T-helper 2 cell treated with Interferon-gamma antibody and Interleukin-4, amounts not matched to agents 100 ng/mL and 5 ng/mL, for 36 hours (primary cell): Measurements from ENCODE around the gene SARNP. TPM values are rescaled to one million over a fixed set of nuclear protein-coding genes. Genes with fewer than 3 reads are reported as not detected.
"Not testable (repeated sequence)": the region's sequence is repeated elsewhere in the genome, so short reads cannot be mapped to it uniquely, and the experiment has no call there.

Experiments
- intact Hi-C: fragments of 100-400 bp; cut with micrococcal nuclease; formaldehyde crosslinking; loops from one replicate; pipeline ENCODE4 v1.15.1; 2023
- total RNA-seq: library from RNA; stranded (reverse); gene quantifications from 2 replicates; pipeline ENCODE4 v1.2.3, GENCODE V29; 2022

The SARNP gene
- total RNA-seq, 1 donor from 2014 or later: 76.1 TPM

- intact Hi-C loops: loop anchor here (1.0 kb wide), 1 partner anchor 58 kb away; no protein-coding TSS in a partner anchor
Measured at GRCh38 chr12:55797550-55797949, 20.0 kb downstream of the SARNP start.

- intact Hi-C loops: loop anchor here (1.0 kb wide), 1 partner anchor 58 kb away; no protein-coding TSS in a partner anchor
Measured at GRCh38 chr12:55797068-55797467, 20.5 kb downstream of the SARNP start.

GRCh38 chr12:55795950-55796349 lies 21.6 kb downstream of the SARNP start:
- intact Hi-C loops: no loop called here

- intact Hi-C loops: no loop called here
Measured at GRCh38 chr12:55789893-55790292, 27.6 kb downstream of the SARNP start.

- intact Hi-C loops: no loop called here
Measured at GRCh38 chr12:55789171-55789570, 28.4 kb downstream of the SARNP start.

GRCh38 chr12:55788546-55788945 lies 29.0 kb downstream of the SARNP start:
- intact Hi-C loops: no loop called here

GRCh38 chr12:55780685-55781084 lies 36.8 kb downstream of the SARNP start:
- intact Hi-C loops: no loop called here

- intact Hi-C loops: no loop called here
Measured at GRCh38 chr12:55777856-55778255, 39.7 kb downstream of the SARNP start.

- intact Hi-C loops: no loop called here
Measured at GRCh38 chr12:55771736-55772135, 45.8 kb downstream of the SARNP start.

- intact Hi-C loops: no loop called here
Measured at GRCh38 chr12:55767156-55767555, 50.4 kb downstream of the SARNP start.

- intact Hi-C loops: no loop called here
Measured at GRCh38 chr12:55765736-55766290, 51.7 kb downstream of the SARNP start.

- intact Hi-C loops: no loop called here
Measured at GRCh38 chr12:55762646-55763045, 54.9 kb downstream of the SARNP start.

GRCh38 chr12:55760663-55761062 lies 56.9 kb downstream of the SARNP start:
- intact Hi-C loops: no loop called here

- intact Hi-C loops: not testable (repeated sequence)
Measured at GRCh38 chr12:55758575-55758974, 58.9 kb downstream of the SARNP start.

- intact Hi-C loops: no loop called here
Measured at GRCh38 chr12:55757701-55758100, 59.8 kb downstream of the SARNP start.

- intact Hi-C loops: no loop called here
Measured at GRCh38 chr12:55755246-55755645, 62.3 kb downstream of the SARNP start.

GRCh38 chr12:55748230-55748993 lies 69.1 kb downstream of the SARNP start:
- intact Hi-C loops: no loop called here

- intact Hi-C loops: no loop called here
Measured at GRCh38 chr12:55746913-55747231, 70.7 kb downstream of the SARNP start.

- intact Hi-C loops: no loop called here
Measured at GRCh38 chr12:55746174-55746912, 71.2 kb downstream of the SARNP start.

- intact Hi-C loops: no loop called here
Measured at GRCh38 chr12:55745361-55746173, 72.0 kb downstream of the SARNP start.

- intact Hi-C loops: no loop called here
Measured at GRCh38 chr12:55744340-55745030, 73.0 kb downstream of the SARNP start.
